CD8-positive, alpha-beta memory T cell (primary cell): Measurements from ENCODE around the gene TBCD. TPM values are rescaled to one million over a fixed set of nuclear protein-coding genes. Genes with fewer than 3 reads are reported as not detected.

ENCODE experiments used
- CTCF ChIA-PET: fragments of 350-600 bp; sonication (Branson Sonifier 250); formaldehyde crosslinking; loops from one replicate; lab custom pipeline; 2021; ENCODE audit warnings: antibody characterized with exemption; lab: Charles Lee
- POLR2A ChIA-PET: fragments of 350-600 bp; sonication (Branson Sonifier 250); formaldehyde crosslinking; loops from one replicate; lab custom pipeline; 2021; ENCODE audit warnings: antibody characterized with exemption; lab: Charles Lee
- DNase-seq, 5 donors: peaks; one replicate each; pipeline versions ENCODE4 v3.0.0 to v3.0.0-alpha.2; 2020 to 2022; ENCODE audit warnings: mixed read lengths in 1 of 5
- H3K27ac ChIP-seq: one replicate; pipeline ENCODE4 v1.7.0; 2013; ENCODE audit warnings: low read depth, mild to moderate bottlenecking, low read length, moderate library complexity
- H3K27me3 ChIP-seq: 2 replicates; pipeline ENCODE4 v1.7.0; 2013; ENCODE audit warnings: low read length, mild to moderate bottlenecking; ENCODE audit not compliant: insufficient read depth, poor library complexity, severe bottlenecking
- H3K36me3 ChIP-seq: 2 replicates; pipeline ENCODE4 v1.7.0; 2013; ENCODE audit warnings: mild to moderate bottlenecking, low read length, moderate library complexity; ENCODE audit not compliant: insufficient read depth
- H3K4me1 ChIP-seq: 2 replicates; pipeline ENCODE4 v1.7.0; 2013; ENCODE audit warnings: mild to moderate bottlenecking, low read length, moderate library complexity; ENCODE audit not compliant: insufficient read depth
- H3K4me3 ChIP-seq: 2 replicates; pipeline ENCODE4 v1.7.0; 2013; ENCODE audit warnings: mild to moderate bottlenecking, low read length
- H3K9me3 ChIP-seq: 2 replicates; pipeline ENCODE4 v1.7.0; 2013; ENCODE audit warnings: mild to moderate bottlenecking, low read length
- H3K27ac Mint-ChIP-seq, 8 donors: one replicate each; pipeline ENCODE4 v1.8.0; 2020 to 2021; ENCODE audit warnings: mixed read lengths in 8 of 8, mild to moderate bottlenecking in 6 of 8, inconsistent platforms in 3 of 8, moderate library complexity in 3 of 8
- H3K27me3 Mint-ChIP-seq, 2 donors: one replicate each; pipeline ENCODE4 v1.8.0; 2020 to 2021; ENCODE audit warnings: mixed read lengths in 2 of 2, mild to moderate bottlenecking in 1 of 2, moderate library complexity in 1 of 2
- H3K36me3 Mint-ChIP-seq, 3 donors: one replicate each; pipeline ENCODE4 v1.8.0; 2020 to 2021; ENCODE audit warnings: mixed read lengths in 3 of 3, inconsistent platforms in 1 of 3, mild to moderate bottlenecking in 1 of 3
- H3K4me1 Mint-ChIP-seq, 3 donors: one replicate each; pipeline ENCODE4 v1.8.0; 2020 to 2021; ENCODE audit warnings: mixed read lengths in 3 of 3, inconsistent platforms in 1 of 3, mild to moderate bottlenecking in 1 of 3
- H3K4me3 Mint-ChIP-seq, 7 donors: one replicate each; pipeline ENCODE4 v1.8.0; 2020 to 2021; ENCODE audit warnings: mixed read lengths in 7 of 7, mild to moderate bottlenecking in 6 of 7, moderate library complexity in 4 of 7, inconsistent platforms in 2 of 7
- H3K9me3 Mint-ChIP-seq, 5 donors: one replicate each; pipeline ENCODE4 v1.8.0; 2020 to 2022; ENCODE audit warnings: mixed read lengths in 5 of 5, mild to moderate bottlenecking in 3 of 5, moderate library complexity in 2 of 5, inconsistent platforms in 1 of 5
- polyA plus RNA-seq: library from polyadenylated mRNA; unstranded; fragments of 300-500 nt; fragmentation: Illumina TruSeq; gene quantifications from one replicate; pipeline ENCODE4 v1.2.3, GENCODE V29; 2021
- total RNA-seq, 2 experiments: library from RNA; stranded (reverse); gene quantifications; one replicate each; pipeline ENCODE4 v1.2.3, GENCODE V29; 2021

The TBCD gene
- total and polyA plus RNA-seq, 3 experiments from 2014 or later = 79.1 to 130 (median 83.7) TPM

DNA sequence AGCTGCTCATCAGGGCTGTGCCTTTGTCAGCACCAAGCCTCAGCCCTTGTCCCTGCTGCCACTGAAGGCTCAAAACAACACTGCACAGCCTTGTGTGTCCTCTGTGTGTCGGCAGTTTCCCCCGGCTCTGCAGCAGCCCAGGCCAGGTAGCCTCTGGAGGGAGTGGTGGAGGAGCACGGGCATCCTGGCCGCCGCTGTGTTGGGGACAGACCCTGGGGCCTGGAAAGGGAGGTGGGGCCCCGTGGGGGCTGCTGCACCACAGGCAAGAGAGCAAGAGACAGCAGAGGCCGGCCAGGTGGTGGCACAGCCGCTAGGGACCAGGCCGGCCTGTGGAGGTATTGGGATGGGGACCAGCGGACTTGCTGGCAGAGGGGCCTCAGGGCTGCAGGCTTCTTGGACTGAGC is 184.9 kb downstream of the TBCD start:
- H3K9me3 Mint-ChIP-seq = no peaks in the 10 kb centered on the region
- Histone ChIP-seq H3K4me3 (no peak overlapping the region), H3K9me3 (no peaks in the 10 kb centered on the region), H3K36me3 (peaks cover 15% of the 10 kb centered on the region), H3K27me3 (no peaks in the 10 kb centered on the region), H3K27ac (no peak overlapping the region), H3K4me1 (no peaks in the 10 kb centered on the region)
- ChIA-PET POLR2A (no interaction called here), CTCF (no interaction called here)
- DNase-seq = peak in 1 of 5 donors; percentile 30
- H3K4me3 Mint-ChIP-seq = no peak overlapping the region
- H3K36me3 Mint-ChIP-seq = peaks cover 5 to 88% (median 23%) of the 10 kb centered on the region in 3 donors
- no peak overlapping the region for H3K27ac Mint-ChIP-seq
- H3K27me3 Mint-ChIP-seq = no peaks in the 10 kb centered on the region
- no peaks in the 10 kb centered on the region for H3K4me1 Mint-ChIP-seq

DNA sequence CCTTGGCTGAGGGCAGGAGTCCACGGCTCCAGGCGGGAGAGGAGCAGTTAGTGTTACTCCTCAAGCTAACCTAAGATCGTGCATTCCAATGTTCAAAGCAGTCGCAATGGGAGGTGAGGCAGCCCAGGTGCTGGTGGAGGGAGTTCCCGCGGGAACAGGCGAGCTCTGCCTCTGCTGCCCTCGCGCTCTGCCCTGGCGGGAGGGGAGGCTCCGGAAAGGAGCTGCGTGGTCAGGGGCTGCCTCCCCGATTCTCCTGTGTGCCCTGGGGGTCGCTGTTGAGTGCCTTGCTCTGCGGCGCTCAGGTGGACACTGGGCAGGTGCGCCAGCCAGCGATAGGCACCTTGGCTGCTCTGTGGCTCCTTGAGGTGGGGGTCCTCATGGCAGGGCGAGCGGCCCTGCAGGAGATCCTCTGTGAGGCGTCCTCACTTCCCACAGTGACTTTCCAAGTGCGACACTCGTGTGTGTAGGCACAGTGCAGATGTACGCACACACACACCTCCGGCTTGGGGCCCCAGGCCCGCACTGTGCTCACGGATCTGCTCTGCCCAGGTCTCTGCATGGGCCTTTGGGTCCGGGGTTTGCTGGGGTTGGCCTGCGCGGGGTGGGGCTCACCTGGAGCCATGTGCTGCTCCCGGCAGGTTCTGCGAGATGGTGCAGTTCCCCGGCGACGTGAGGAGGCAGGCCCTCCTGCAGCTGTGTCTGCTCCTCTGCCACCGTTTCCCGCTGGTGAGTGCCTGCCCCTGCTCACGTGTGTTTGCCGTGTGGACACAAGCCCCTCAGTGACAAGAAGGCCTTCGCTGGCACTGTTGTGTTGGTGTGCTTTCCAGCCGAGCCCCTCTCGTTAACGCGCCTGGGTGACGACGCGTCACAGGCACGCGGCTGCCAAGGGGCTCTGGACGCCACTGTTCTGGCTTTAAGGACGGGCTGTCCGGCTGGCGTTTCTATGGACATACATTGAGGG is 185.8 kb downstream of the TBCD start:
- Histone ChIP-seq H3K4me3 (no peak overlapping the region), H3K27ac (no peak overlapping the region), H3K4me1 (no peaks in the 10 kb centered on the region), H3K27me3 (no peaks in the 10 kb centered on the region), H3K9me3 (no peaks in the 10 kb centered on the region), H3K36me3 (peaks cover 24% of the 10 kb centered on the region)
- ChIA-PET CTCF (no interaction called here), POLR2A (no interaction called here)
- Mint-ChIP-seq H3K9me3 (peaks cover 0 to 3% (median 0%) of the 10 kb centered on the region in 5 donors), H3K4me3 (no peak overlapping the region), H3K27me3 (no peaks in the 10 kb centered on the region), H3K36me3 (peaks cover 12 to 88% (median 24%) of the 10 kb centered on the region in 3 donors), H3K4me1 (no peaks in the 10 kb centered on the region), H3K27ac (peak overlapping the region in 1 of 8 donors; percentile 17)
- DNase-seq = peak in 1 of 5 donors; percentile 41

DNA sequence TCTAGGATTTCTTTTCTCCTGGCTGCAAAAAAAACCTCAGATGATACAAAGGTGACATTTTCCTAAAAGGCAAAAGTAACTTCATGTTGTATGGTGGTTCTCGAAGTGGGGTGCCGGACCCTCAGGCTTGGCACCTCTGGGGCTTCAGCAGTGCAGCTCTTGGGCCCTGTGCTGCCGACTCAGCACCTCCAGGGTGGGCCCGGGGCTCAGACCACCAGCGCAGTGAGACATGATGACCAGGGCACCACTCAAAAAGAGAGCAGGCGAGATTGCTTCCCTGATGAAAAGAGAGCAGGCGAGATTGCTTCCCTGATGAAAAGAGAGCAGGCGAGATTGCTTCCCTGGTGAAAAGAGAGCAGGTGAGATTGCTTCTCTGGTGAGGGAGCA is 186.6 kb downstream of the TBCD start:
- Mint-ChIP-seq H3K9me3 (peaks cover 0 to 8% (median 0%) of the 10 kb centered on the region in 5 donors), H3K4me1 (no peaks in the 10 kb centered on the region), H3K36me3 (peaks cover 20 to 88% (median 25%) of the 10 kb centered on the region in 3 donors), H3K27me3 (peaks cover 0 to 3% of the 10 kb centered on the region in 2 donors), H3K27ac (peak overlapping the region in 1 of 8 donors; percentile 17), H3K4me3 (no peak overlapping the region)
- Histone ChIP-seq H3K9me3 (no peaks in the 10 kb centered on the region), H3K4me1 (no peaks in the 10 kb centered on the region), H3K36me3 (peaks cover 32% of the 10 kb centered on the region), H3K27ac (no peak overlapping the region), H3K27me3 (no peaks in the 10 kb centered on the region), H3K4me3 (no peak overlapping the region)
- POLR2A ChIA-PET = no interaction called here
- CTCF ChIA-PET = no interaction called here
- no peak for DNase-seq

DNA sequence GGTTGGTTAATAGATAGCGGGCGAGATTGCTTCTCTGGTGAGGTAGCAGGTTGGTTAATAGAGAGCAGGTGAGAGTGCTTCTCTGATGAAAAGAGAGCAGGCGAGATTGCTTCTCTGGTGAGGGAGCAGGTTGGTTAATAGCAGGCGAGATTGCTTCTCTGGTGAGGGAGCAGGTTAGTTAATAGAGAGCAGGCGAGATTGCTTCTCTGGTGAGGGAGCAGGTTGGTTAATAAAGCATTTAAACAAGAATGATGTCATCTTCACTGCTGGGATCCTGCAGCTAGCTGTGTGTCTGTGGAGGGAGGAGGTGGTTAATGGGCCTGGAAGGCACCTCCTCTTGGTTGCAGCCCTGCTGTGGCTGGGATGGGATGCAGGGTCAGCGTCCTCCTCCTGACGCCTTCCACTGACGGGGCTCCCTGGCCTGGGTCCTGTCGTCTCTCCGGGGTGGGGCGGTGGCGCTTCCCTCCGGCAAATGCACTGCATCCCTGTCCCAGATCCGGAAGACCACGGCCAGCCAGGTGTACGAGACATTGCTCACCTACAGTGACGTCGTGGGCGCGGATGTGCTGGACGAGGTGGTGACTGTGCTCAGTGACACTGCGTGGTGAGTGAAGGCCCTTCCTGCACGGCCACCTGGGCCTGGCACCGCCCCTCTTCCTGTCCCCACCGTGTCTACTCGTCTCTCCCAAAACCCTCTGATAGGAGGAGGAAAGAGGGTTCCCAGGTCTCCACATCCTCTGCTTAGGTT is 187.2 kb downstream of the TBCD start:
- peak in 1 of 5 donors; percentile 30 for DNase-seq
- no peaks in the 10 kb centered on the region for H3K4me1 Mint-ChIP-seq
- peaks cover 0 to 12% (median 4%) of the 10 kb centered on the region in 5 donors for H3K9me3 Mint-ChIP-seq
- Histone ChIP-seq H3K36me3 (peaks cover 35% of the 10 kb centered on the region), H3K27me3 (no peaks in the 10 kb centered on the region), H3K4me1 (no peaks in the 10 kb centered on the region), H3K9me3 (no peaks in the 10 kb centered on the region), H3K4me3 (no peak overlapping the region), H3K27ac (no peak overlapping the region)
- H3K4me3 Mint-ChIP-seq = peak overlapping the region in 1 of 7 donors; percentile 48
- H3K27ac Mint-ChIP-seq = peak overlapping the region in 3 of 8 donors; percentile 32 to 43 (median 43)
- peaks cover 0 to 3% of the 10 kb centered on the region in 2 donors for H3K27me3 Mint-ChIP-seq
- ChIA-PET CTCF (no interaction called here), POLR2A (no interaction called here)
- peaks cover 25 to 89% (median 28%) of the 10 kb centered on the region in 3 donors for H3K36me3 Mint-ChIP-seq

DNA sequence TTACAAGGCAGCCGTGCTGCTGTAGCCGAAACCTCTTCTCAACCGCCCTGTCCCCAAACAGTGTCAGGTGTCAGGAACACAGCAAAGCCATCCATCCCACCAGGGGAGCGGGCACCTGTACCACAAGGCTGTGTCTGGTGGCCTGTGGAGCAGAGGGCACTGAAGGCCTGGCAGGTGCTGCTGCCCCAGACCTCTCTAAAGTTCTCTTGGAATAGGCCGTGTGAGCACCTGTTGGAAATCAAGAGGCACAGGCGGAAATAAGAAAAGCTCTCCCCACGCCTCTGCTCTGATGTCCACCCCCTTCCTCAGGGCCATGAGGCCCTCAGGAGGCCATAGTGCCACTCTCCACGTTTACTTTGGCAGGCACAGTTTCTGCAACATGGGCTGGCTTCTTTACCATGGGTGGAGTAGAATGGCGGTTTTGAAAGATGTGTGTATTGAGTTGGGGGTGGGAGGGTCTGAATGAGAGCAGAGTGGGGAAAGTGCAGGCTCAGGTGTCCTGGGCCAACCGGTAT is 187.8 kb downstream of the TBCD start:
- H3K4me1 Mint-ChIP-seq = no peaks in the 10 kb centered on the region
- H3K4me1 ChIP-seq = no peaks in the 10 kb centered on the region
- peaks cover 0 to 3% of the 10 kb centered on the region in 2 donors for H3K27me3 Mint-ChIP-seq
- peaks cover 3% of the 10 kb centered on the region for H3K9me3 ChIP-seq
- H3K27ac Mint-ChIP-seq = peak overlapping the region in 1 of 8 donors; percentile 38
- H3K27me3 ChIP-seq = no peaks in the 10 kb centered on the region
- no peak overlapping the region for H3K27ac ChIP-seq
- no peak overlapping the region for H3K4me3 ChIP-seq
- H3K36me3 ChIP-seq = peaks cover 35% of the 10 kb centered on the region
- DNase-seq = peak in 1 of 5 donors; percentile 30
- POLR2A ChIA-PET = no interaction called here
- peaks cover 5 to 18% (median 11%) of the 10 kb centered on the region in 5 donors for H3K9me3 Mint-ChIP-seq
- CTCF ChIA-PET = no interaction called here
- H3K4me3 Mint-ChIP-seq = no peak overlapping the region
- H3K36me3 Mint-ChIP-seq = peaks cover 32 to 93% (median 34%) of the 10 kb centered on the region in 3 donors

DNA sequence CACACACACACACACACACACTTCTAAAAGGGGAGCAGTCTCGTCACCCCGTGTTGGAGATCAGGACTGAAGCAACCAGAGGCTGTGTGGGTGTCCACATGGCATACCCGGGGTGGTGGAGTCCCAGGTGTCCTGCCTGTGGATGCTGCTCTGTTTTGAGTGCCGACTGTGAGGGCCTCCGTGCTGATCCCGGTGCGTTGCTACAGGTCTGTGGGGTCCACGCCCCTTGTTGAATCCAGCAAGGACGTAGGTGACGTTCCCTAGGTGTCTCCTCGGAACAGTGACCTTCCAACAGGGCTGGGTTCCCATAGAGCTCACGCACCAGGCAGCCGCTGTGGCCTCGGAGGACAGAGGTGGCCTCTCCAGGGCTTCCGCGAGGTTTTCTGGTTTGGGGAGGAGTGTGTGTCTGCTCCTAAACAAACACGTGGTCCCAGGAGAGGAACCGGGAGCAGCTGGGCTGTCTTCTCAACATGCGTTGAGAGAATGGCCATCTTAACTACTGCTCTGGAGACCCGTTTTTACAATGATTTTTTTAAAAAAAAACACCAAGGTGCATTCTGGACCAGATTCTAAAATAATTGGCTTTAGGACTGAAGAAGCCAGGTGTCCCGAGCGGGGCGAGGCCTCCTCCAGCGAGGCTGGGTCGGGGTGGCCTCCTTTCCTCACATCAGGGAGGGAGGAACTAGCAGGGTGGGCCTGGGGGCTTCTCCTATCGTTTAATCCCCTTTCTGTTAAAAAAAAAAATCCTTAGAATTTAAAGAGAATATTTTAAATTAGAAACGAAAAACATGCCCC is 188.6 kb downstream of the TBCD start:
- H3K27ac ChIP-seq = no peak overlapping the region
- H3K27me3 ChIP-seq = no peaks in the 10 kb centered on the region
- peaks cover 35% of the 10 kb centered on the region for H3K36me3 ChIP-seq
- DNase-seq = peak in 1 of 5 donors; percentile 39
- H3K27me3 Mint-ChIP-seq = peaks cover 0 to 3% of the 10 kb centered on the region in 2 donors
- ChIA-PET POLR2A (no interaction called here), CTCF (no interaction called here)
- no peaks in the 10 kb centered on the region for H3K4me1 Mint-ChIP-seq
- no peak overlapping the region for H3K27ac Mint-ChIP-seq
- peaks cover 11% of the 10 kb centered on the region for H3K9me3 ChIP-seq
- H3K9me3 Mint-ChIP-seq = peaks cover 11 to 25% (median 17%) of the 10 kb centered on the region in 5 donors
- no peak overlapping the region for H3K4me3 ChIP-seq
- H3K4me3 Mint-ChIP-seq = no peak overlapping the region
- no peaks in the 10 kb centered on the region for H3K4me1 ChIP-seq
- peaks cover 34 to 94% (median 38%) of the 10 kb centered on the region in 3 donors for H3K36me3 Mint-ChIP-seq
